ENCODE data around the gene RCAN2.

- TF ChIP-seq EP300 (IDR thresholded peaks at IDR 0.05) (no peak), CTCF (IDR thresholded peaks at IDR 0.05) (no peak), POLR2A (IDR thresholded peaks at IDR 0.05) (no peak)
Measured at GRCh38 chr6:46172176-46172575, 319.1 kb downstream of the RCAN2 start.

Data from ovary (tissue), 3 donors.